ENCODE results near the gene BICD1.

Gene BICD1

GRCh38 chr12:32163596-32163995 is 56.9 kb downstream of the BICD1 start:
- no peak for DNase-seq (ENCODE audit: low spot score)
- CTCF ChIA-PET, result interaction anchor here (0.6 kb wide), 1 partner anchor 22 kb away, joined by 3 read pairs; no protein-coding TSS in a partner anchor
- no peak overlapping the region for H3K27ac ChIP-seq
- no peak for TF ChIP-seq CTCF (conservative IDR thresholded peaks at IDR 0.05; ENCODE audit: low read depth)
- POLR2A ChIA-PET (ENCODE audit: low non-redundant PET), result no interaction called here

- TF ChIP-seq CTCF (conservative IDR thresholded peaks at IDR 0.05; ENCODE audit: low read depth), result no peak
- H3K27ac ChIP-seq, result no peak overlapping the region
- ChIA-PET CTCF (interaction anchor here (0.5 to 0.7 kb wide), 3 partner anchors 26 to 1791 kb away, joined by 3 to 4 read pairs (median 4); no protein-coding TSS in a partner anchor), POLR2A (ENCODE audit: low non-redundant PET) (no interaction called here)
- no peak for DNase-seq (ENCODE audit: low spot score)
These were observed 59.9 kb downstream of the BICD1 start for GRCh38 chr12:32166510-32166909.

- ChIA-PET CTCF (no interaction called here), POLR2A (ENCODE audit: low non-redundant PET) (no interaction called here)
- no peak for DNase-seq (ENCODE audit: low spot score)
- no peak for TF ChIP-seq CTCF (conservative IDR thresholded peaks at IDR 0.05; ENCODE audit: low read depth)
- no peak overlapping the region for H3K27ac ChIP-seq
These were observed 63.9 kb downstream of the BICD1 start for GRCh38 chr12:32170437-32170998.

- TF ChIP-seq CTCF (conservative IDR thresholded peaks at IDR 0.05; ENCODE audit: low read depth), result no peak
- ChIA-PET POLR2A (ENCODE audit: low non-redundant PET) (no interaction called here), CTCF (no interaction called here)
- no peak for DNase-seq (ENCODE audit: low spot score)
- no peak overlapping the region for H3K27ac ChIP-seq
These were observed 64.6 kb downstream of the BICD1 start for GRCh38 chr12:32171211-32171610.

GRCh38 chr12:32176606-32177005 is 70.0 kb downstream of the BICD1 start:
- CTCF ChIA-PET, result no interaction called here
- no peak for TF ChIP-seq CTCF (conservative IDR thresholded peaks at IDR 0.05; ENCODE audit: low read depth)
- POLR2A ChIA-PET (ENCODE audit: low non-redundant PET), result no interaction called here
- no peak for DNase-seq (ENCODE audit: low spot score)
- H3K27ac ChIP-seq, result no peak overlapping the region

- ChIA-PET CTCF (no interaction called here), POLR2A (ENCODE audit: low non-redundant PET) (no interaction called here)
- DNase-seq (ENCODE audit: low spot score), result no peak
- no peak overlapping the region for H3K27ac ChIP-seq
- no peak for TF ChIP-seq CTCF (conservative IDR thresholded peaks at IDR 0.05; ENCODE audit: low read depth)
These were observed 71.8 kb downstream of the BICD1 start for GRCh38 chr12:32178341-32179010.
